K562 (cell line): ENCODE results near the gene SGSH. TPM values are rescaled to one million over a fixed set of nuclear protein-coding genes. Genes with fewer than 3 reads are reported as not detected.
A peak's percentile ranks its signal among the peaks of the same experiment; 100 is the strongest.

Experiments used
- ILK ChIP-seq: fragments of 450-650 bp; IDR thresholded peaks from 2 replicates; pipeline ENCODE4 v1.6.1; 2016; ENCODE audit warnings: missing genetic modification characterization, low read depth, mild to moderate bottlenecking, missing compliant biosample characterization, moderate library complexity, borderline replicate concordance
- L3MBTL2 ChIP-seq: fragments of 450-650 bp; IDR thresholded peaks from 2 replicates; pipeline ENCODE4 v1.6.1; 2016; ENCODE audit warnings: mild to moderate bottlenecking, moderate library complexity
- MCM2 ChIP-seq: fragments of 450-650 bp; IDR thresholded peaks from 2 replicates; pipeline ENCODE4 v1.6.1; 2017; ENCODE audit warnings: low read depth, mild to moderate bottlenecking
- MCM3 ChIP-seq: fragments of 450-650 bp; IDR thresholded peaks from 2 replicates; pipeline ENCODE4 v1.6.1; 2016
- MYC ChIP-seq, 2 experiments: fragments of 250-450 bp in 1 of 2; sonication (Bioruptor Pico) in 1 of 2; IDR thresholded peaks; 2 replicates each; pipeline versions ENCODE4 v1.5.1 to v1.6.1; 2012 to 2021; ENCODE audit warnings: low read depth in 2 of 2, borderline replicate concordance in 1 of 2, improper control_type of control experiment in 1 of 2, low read length in 1 of 2, mild to moderate bottlenecking in 1 of 2, moderate library complexity in 1 of 2
- RBFOX2 ChIP-seq: fragments of 200-400 bp; formaldehyde crosslinking; IDR thresholded peaks from 2 replicates; pipeline ENCODE4 v1.6.1; 2017; ENCODE audit warnings: low read depth, mild to moderate bottlenecking, low read length, moderate library complexity
- RBM34 ChIP-seq: fragments of 200-400 bp; formaldehyde crosslinking; IDR thresholded peaks from 2 replicates; pipeline ENCODE4 v1.6.1; 2018; ENCODE audit warnings: low read length, borderline replicate concordance; ENCODE audit not compliant: insufficient read depth
- RREB1 ChIP-seq: fragments of 250-450 bp; sonication (Bioruptor Pico); IDR thresholded peaks from 2 replicates; pipeline ENCODE4 v1.4.0; 2020
- SAFB ChIP-seq: fragments of 200-400 bp; formaldehyde crosslinking; IDR thresholded peaks from 2 replicates; pipeline ENCODE4 v1.6.1; 2017; ENCODE audit warnings: low read depth, low read length, borderline replicate concordance
- TFAP4 ChIP-seq: sonication (generic); formaldehyde crosslinking; IDR thresholded peaks from 2 replicates; pipeline ENCODE4 v1.8.0; 2022; ENCODE audit warnings: missing genetic modification reagents, mild to moderate bottlenecking, moderate library complexity, borderline replicate concordance
- ZNF436 ChIP-seq: fragments of 250-450, 450-650 bp; sonication (Bioruptor Pico); formaldehyde crosslinking; IDR thresholded peaks from 2 replicates; pipeline ENCODE4 v1.7.0; 2020; ENCODE audit warnings: mild to moderate bottlenecking
- ZNF445 ChIP-seq: fragments of 250-450 bp; sonication (Bioruptor Pico); IDR thresholded peaks from 2 replicates; pipeline ENCODE4 v1.4.0; 2020; ENCODE audit warnings: low read depth, mild to moderate bottlenecking, moderate library complexity
- polyA plus RNA-seq, 8 experiments: library from polyadenylated mRNA; depleted of rRNA in 4 of 8; stranded (reverse) in 5 of 8; unstranded in 3 of 8; fragments of >200 nt; fragmentation: Nextera tagmentation in 2 of 8; fragmentation: Illumina TruSeq in 1 of 8; extraction: Ambion mirVana in 2 of 8; extraction: Trizol in 1 of 8; gene quantifications; 2 replicates each; pipeline versions ENCODE4 v1.2.1 to v1.2.3, GENCODE V29; 2011 to 2014; ENCODE audit warnings: inconsistent platforms in 1 of 8, missing spikeins in 1 of 8
- total RNA-seq, 7 experiments: library from RNA; depleted of rRNA in 6 of 7; stranded (reverse); fragments of >200 nt in 6 of 7; fragmentation: Illumina TruSeq in 2 of 7; extraction: Trizol in 2 of 7; gene quantifications; 2 replicates each; pipeline versions ENCODE4 v1.2.1 to v1.2.3, GENCODE V29; 2011 to 2021; ENCODE audit warnings: low replicate concordance in 1 of 7
- TF ChIP-seq, protein P1 (sequence below): IDR thresholded peaks from 3 replicates; pipeline ENCODE4 v1.6.1; 2011; ENCODE audit warnings: borderline replicate concordance, mild to moderate bottlenecking; ENCODE audit not compliant: insufficient read length, insufficient read depth
- TF ChIP-seq, protein P2 (sequence below), 3 experiments: IDR thresholded peaks in 2 of 3; conservative IDR thresholded peaks in 1 of 3; 2 replicates each; pipeline ENCODE4 v1.5.1; 2011 to 2012; ENCODE audit warnings: low read length in 3 of 3, mild to moderate bottlenecking in 3 of 3, control low read depth in 2 of 3, improper control_type of control experiment in 1 of 3, inconsistent platforms in 1 of 3, low read depth in 1 of 3, mixed read lengths in 1 of 3, moderate library complexity in 1 of 3; ENCODE audit not compliant: insufficient read depth in 2 of 3
- TF ChIP-seq, protein P3 (sequence below): fragments of 450-650 bp; formaldehyde crosslinking; IDR thresholded peaks from 2 replicates; pipeline ENCODE4 v1.4.0; 2020; ENCODE audit warnings: mild to moderate bottlenecking, moderate library complexity

Gene SGSH
- total and polyA plus RNA-seq, 9 of the 15 experiments (the other 6 are each of a cell fraction or from before 2014, with no cell fraction given): 0.25 to 15.7 (median 4.9) TPM

- TF ChIP-seq RBM34 (no peak), SAFB (no peak), MCM3 (no peak), MCM2 (no peak), MYC (IDR thresholded peaks at IDR 0.05; ENCODE audit: low read depth, low read length) (0 out of 2 replicates have a peak, but pooled peaks have one; percentile 18), MYC (CRISPR knock-in tag; IDR thresholded peaks at IDR 0.05; ENCODE audit: borderline replicate concordance, low read depth) (no peak), ILK (tag) (no peak), TFAP4 (CRISPR knock-in tag) (no peak), ZNF445 (no peak), RREB1 (no peak), RBFOX2 (peak; percentile 80), L3MBTL2 (peak; percentile 56; the same call in 1 of the 2 replicates), ZNF436 (no peak)
- TF ChIP-seq, protein P1, sequence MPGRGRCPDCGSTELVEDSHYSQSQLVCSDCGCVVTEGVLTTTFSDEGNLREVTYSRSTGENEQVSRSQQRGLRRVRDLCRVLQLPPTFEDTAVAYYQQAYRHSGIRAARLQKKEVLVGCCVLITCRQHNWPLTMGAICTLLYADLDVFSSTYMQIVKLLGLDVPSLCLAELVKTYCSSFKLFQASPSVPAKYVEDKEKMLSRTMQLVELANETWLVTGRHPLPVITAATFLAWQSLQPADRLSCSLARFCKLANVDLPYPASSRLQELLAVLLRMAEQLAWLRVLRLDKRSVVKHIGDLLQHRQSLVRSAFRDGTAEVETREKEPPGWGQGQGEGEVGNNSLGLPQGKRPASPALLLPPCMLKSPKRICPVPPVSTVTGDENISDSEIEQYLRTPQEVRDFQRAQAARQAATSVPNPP: no peak
- TF ChIP-seq, protein P2, sequence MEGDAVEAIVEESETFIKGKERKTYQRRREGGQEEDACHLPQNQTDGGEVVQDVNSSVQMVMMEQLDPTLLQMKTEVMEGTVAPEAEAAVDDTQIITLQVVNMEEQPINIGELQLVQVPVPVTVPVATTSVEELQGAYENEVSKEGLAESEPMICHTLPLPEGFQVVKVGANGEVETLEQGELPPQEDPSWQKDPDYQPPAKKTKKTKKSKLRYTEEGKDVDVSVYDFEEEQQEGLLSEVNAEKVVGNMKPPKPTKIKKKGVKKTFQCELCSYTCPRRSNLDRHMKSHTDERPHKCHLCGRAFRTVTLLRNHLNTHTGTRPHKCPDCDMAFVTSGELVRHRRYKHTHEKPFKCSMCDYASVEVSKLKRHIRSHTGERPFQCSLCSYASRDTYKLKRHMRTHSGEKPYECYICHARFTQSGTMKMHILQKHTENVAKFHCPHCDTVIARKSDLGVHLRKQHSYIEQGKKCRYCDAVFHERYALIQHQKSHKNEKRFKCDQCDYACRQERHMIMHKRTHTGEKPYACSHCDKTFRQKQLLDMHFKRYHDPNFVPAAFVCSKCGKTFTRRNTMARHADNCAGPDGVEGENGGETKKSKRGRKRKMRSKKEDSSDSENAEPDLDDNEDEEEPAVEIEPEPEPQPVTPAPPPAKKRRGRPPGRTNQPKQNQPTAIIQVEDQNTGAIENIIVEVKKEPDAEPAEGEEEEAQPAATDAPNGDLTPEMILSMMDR (IDR thresholded peaks at IDR 0.05 in 2 of 3, conservative IDR thresholded peaks at IDR 0.05 in 1 of 3; ENCODE audit: insufficient read depth in 2 of 3, low read depth in 1 of 3, low read length in 3 of 3): 0 out of 6 replicates have a peak, but pooled peaks of 1 of the 3 experiments have one; percentile 4
- TF ChIP-seq, protein P3, sequence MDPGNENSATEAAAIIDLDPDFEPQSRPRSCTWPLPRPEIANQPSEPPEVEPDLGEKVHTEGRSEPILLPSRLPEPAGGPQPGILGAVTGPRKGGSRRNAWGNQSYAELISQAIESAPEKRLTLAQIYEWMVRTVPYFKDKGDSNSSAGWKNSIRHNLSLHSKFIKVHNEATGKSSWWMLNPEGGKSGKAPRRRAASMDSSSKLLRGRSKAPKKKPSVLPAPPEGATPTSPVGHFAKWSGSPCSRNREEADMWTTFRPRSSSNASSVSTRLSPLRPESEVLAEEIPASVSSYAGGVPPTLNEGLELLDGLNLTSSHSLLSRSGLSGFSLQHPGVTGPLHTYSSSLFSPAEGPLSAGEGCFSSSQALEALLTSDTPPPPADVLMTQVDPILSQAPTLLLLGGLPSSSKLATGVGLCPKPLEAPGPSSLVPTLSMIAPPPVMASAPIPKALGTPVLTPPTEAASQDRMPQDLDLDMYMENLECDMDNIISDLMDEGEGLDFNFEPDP: no peak
Measured at GRCh38 chr17:80220054-80220735, at the start of gene SGSH, which contains the start of gene SLC26A11 (continued).
